NCI-H2029 treated with DMSO at 0.1 percent for 48 hours (cell line): Measurements from ENCODE around the gene ATP6V1E1.

ENCODE experiments used
- DNase-seq: peaks from one replicate; lab custom pipeline; 2025; lab: John Stamatoyannopoulos, UW

Gene ATP6V1E1

DNA sequence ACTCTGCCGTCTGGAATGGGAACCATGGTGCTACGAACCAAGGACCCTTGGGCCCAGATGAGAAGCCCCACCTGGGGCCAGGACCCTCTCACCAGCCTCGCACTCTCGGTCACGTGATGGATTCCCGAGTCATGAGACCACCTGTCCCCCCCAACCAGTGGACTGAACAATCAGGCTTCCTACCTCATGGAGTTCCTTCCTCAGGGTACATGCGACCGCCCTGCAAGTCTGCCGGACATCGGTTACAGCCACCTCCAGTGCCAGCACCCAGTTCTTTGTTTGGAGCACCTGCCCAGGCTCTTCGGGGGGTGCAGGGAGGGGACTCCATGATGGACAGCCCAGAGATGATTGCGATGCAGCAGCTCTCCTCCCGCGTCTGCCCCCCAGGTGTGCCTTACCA is 86.1 kb downstream of the ATP6V1E1 start:
- DNase-seq: no peak
